Metanephros (tissue), 2 donors: ENCODE data around the gene METTL22. TPM values are rescaled to one million over a fixed set of nuclear protein-coding genes. Genes with fewer than 3 reads are reported as not detected.

ENCODE experiments used
- small RNA-seq: library from RNA; depleted of rRNA; stranded (forward); fragments of <200 nt; gene quantifications from one replicate; pipeline ENCODE3, GENCODE V24; 2014; ENCODE audit warnings: low replicate concordance
- total RNA-seq: library from RNA; depleted of rRNA; stranded (reverse); fragments of >200 nt; gene quantifications from one replicate; pipeline ENCODE4 v1.2.3, GENCODE V29; 2014

The METTL22 gene
- total RNA-seq = 42.9 TPM

DNA sequence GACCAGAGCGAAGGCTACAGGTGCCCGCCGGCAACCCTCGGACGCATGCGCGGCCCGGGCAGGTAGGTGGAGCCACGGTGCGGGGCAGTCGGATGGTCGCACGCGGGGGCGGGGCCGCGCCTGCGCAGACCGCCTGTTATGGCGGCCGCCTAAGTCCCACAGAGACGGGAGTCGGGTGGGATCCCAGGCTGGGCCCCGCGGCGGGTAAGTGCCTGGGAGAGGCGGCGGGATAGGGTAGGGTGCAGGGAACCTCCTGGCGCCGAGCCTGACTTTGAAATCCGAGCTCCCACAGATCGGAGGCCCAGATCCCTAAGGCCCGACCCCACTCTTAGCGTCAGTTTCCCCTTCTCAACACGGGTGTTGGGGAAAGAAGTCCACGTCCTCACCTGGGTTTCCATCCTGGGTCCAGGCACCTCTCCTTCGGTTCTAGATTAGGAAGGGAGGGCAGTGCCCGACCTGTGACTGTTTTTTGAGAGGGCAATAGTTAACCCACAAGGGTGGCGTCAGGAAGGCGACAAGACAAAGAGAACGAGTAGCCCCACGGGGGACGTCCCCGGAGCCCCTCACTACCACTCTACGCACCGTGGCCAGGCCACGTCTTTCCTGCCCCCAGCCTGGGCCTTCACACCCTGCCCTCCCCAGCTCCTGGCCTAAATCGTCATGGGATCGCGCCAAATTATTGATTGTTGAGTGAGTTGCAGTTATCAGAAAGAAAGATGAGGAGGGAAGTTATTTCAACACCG is at the start of gene METTL22:
METTL22 (plus strand) TSS at position 127 of the 743 bp plus-strand sequence. CDS start 3,968 bp downstream, outside the sequence.

DNA sequence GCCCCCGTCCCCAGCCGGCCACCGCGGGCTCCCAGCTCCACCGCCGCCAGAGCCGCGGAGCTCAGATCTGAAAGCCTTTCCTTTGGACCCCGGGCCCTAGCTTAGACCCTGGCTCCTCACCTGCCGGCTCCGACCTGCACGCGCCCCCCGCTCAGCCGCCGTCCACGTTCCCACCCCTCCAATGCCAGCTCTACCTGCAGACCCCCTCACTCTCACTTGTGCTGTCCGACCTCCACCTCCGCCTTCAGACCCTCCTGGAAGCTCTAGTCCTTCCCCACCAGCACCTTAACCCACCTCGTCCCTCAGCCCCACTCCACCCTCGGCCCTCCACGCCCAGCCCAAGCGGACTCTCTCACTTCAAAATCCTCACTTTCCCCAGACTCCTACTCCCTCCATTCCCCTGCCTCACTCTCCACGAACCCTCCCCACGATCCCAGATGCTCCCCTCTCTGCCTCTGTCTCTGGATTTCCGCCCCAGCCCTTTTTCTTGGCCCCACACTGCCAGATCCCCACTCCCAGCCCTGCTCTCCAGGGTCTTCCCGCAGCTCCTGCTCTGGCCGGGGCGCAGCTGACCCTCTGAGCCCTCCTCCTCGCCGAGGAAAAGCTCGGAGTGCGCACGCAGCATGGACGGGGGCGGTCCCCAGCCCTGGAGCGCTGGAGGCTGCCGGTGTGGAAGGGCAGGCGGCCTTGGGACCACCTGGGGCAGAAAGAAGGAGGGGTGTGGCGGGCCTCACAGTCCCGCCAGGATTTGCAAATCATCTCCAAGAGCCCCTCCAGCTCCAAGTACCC is 31.4 kb upstream of the METTL22 start, which contains the start of gene TMEM114:
TMEM114 (minus strand) TSS at position 612 of the 789 bp plus-strand sequence. CDS start 673 bp downstream, outside the sequence.

GRCh38 chr16:8674413-8675022 is 53.0 kb downstream of the METTL22 start, which contains the start of gene ABAT:
TSS of gene ABAT (plus strand) at chr16:8674617. CDS start at chr16:8735740, 61,123 bp downstream.

Small RNA genes lying within 50 kb of the gene (small RNA-seq; reads per million reads assigned to genes)
- not detected for gene RN7SL743P

Other genes with a start within 250 kb of the METTL22 start
- not detected for gene TMEM114, start 31.2 kb upstream of the METTL22 start, total RNA-seq
- 29.8 TPM for gene ABAT, start 52.9 kb downstream of the METTL22 start, total RNA-seq
- 8.4 TPM for gene TMEM186, start 175.9 kb downstream of the METTL22 start, total RNA-seq
- 19.8 TPM for gene PMM2, start 176.1 kb downstream of the METTL22 start, total RNA-seq
- gene CARHSP1, start 247.3 kb downstream of the METTL22 start, total RNA-seq = 81.0 TPM